ENCODE data around the gene KIRREL3.

KIRREL3 gene

GRCh38 chr11:127039591-127039990 is 39.0 kb upstream of the KIRREL3 start:
- H3K36me3 ChIP-seq (ENCODE audit: control insufficient read depth, insufficient read depth, low read length) = no peaks in the 10 kb centered on the region
- no peaks in the 10 kb centered on the region; the same call in 1 of the 2 replicates for H3K27me3 ChIP-seq (replicated peaks; ENCODE audit: control insufficient read depth, insufficient read depth, low read length)
- no peak for TF ChIP-seq CTCF (IDR thresholded peaks at IDR 0.05; ENCODE audit: insufficient read depth, low read length, poor library complexity, severe bottlenecking)
- no peak overlapping the region for H3K4me3 ChIP-seq (replicated peaks; ENCODE audit: low read depth, low read length)
- no peak for DNase-seq (ENCODE audit: extremely low read depth, insufficient read length)

DNA sequence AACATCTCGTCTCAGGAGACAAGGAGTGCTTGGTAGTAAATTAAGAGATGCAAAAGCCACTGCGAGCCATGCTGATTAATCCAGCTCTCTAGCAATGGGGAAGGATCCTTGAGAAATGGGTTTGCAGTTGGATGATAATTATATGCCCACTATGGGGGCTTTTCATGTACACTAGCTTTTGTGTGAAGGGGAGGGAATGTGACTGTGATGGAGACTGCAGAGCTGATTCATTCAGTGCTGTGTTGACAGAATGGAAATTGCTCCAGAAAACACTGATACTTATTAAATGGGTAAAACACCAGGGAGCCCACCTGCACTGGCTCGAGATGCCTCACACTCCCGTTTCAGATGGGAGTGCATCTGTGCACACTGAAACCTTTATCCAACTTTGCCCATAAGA is 37.0 kb upstream of the KIRREL3 start:
- no peak for TF ChIP-seq CTCF (IDR thresholded peaks at IDR 0.05; ENCODE audit: insufficient read depth, low read length, poor library complexity, severe bottlenecking)
- H3K36me3 ChIP-seq (ENCODE audit: control insufficient read depth, insufficient read depth, low read length) = no peaks in the 10 kb centered on the region
- H3K4me3 ChIP-seq (replicated peaks; ENCODE audit: low read depth, low read length) = no peak overlapping the region
- no peak for DNase-seq (ENCODE audit: extremely low read depth, insufficient read length)
- no peaks in the 10 kb centered on the region; the same call in 1 of the 2 replicates for H3K27me3 ChIP-seq (replicated peaks; ENCODE audit: control insufficient read depth, insufficient read depth, low read length)

DNA sequence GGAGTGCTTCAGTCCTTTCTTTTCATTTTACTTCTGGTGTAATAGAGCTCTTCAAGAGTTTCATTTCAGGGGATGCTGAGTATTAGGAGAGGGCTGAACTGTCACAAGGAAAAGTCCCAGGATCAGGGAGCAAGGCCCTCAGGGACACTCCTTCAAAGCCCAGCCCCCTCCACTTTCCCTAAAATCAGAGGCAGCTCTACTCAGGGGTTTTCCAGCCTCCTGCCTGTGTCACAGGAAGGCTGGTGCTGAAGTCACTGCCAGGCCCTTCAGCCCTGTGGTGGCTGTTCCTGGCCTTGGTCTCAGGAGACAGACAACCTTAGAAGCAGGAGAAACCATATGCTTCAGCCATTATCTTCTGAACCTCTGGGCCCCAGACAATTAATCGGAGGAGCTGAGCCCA is 36.4 kb upstream of the KIRREL3 start:
- Histone ChIP-seq H3K4me3 (replicated peaks; ENCODE audit: low read depth, low read length) (no peak overlapping the region), H3K27me3 (replicated peaks; ENCODE audit: control insufficient read depth, insufficient read depth, low read length) (no peaks in the 10 kb centered on the region; the same call in 1 of the 2 replicates), H3K36me3 (ENCODE audit: control insufficient read depth, insufficient read depth, low read length) (no peaks in the 10 kb centered on the region)
- DNase-seq (ENCODE audit: extremely low read depth, insufficient read length) = no peak
- TF ChIP-seq CTCF (IDR thresholded peaks at IDR 0.05; ENCODE audit: insufficient read depth, low read length, poor library complexity, severe bottlenecking) = no peak

GRCh38 chr11:127035824-127036223 is 35.3 kb upstream of the KIRREL3 start:
- no peaks in the 10 kb centered on the region; the same call in 1 of the 2 replicates for H3K27me3 ChIP-seq (replicated peaks; ENCODE audit: control insufficient read depth, insufficient read depth, low read length)
- H3K4me3 ChIP-seq (replicated peaks; ENCODE audit: low read depth, low read length) = no peak overlapping the region
- H3K36me3 ChIP-seq (ENCODE audit: control insufficient read depth, insufficient read depth, low read length) = no peaks in the 10 kb centered on the region
- DNase-seq (ENCODE audit: extremely low read depth, insufficient read length) = no peak
- no peak for TF ChIP-seq CTCF (IDR thresholded peaks at IDR 0.05; ENCODE audit: insufficient read depth, low read length, poor library complexity, severe bottlenecking)

DNA sequence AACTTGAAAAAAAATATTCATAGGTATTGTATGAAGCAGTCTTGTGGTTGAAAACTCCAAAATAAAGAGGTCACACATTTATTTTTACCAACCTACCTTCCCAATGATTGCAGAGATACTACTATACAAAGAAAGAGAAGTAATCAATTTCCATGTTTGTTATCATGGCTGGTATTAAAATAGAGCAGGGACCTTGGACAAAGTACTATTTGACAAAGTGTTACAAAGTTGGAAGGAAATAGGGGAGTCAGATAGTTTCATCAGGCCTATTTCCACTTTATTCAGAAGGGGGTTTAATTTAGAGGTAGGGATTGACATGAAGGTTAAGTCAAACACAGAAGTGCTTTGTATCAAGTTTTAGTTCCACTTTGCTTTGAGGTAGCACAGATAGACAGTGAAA is 34.4 kb upstream of the KIRREL3 start:
- no peak overlapping the region for H3K4me3 ChIP-seq (replicated peaks; ENCODE audit: low read depth, low read length)
- no peaks in the 10 kb centered on the region; the same call in 1 of the 2 replicates for H3K27me3 ChIP-seq (replicated peaks; ENCODE audit: control insufficient read depth, insufficient read depth, low read length)
- TF ChIP-seq CTCF (IDR thresholded peaks at IDR 0.05; ENCODE audit: insufficient read depth, low read length, poor library complexity, severe bottlenecking) = no peak
- H3K36me3 ChIP-seq (ENCODE audit: control insufficient read depth, insufficient read depth, low read length) = no peaks in the 10 kb centered on the region
- DNase-seq (ENCODE audit: extremely low read depth, insufficient read length) = no peak

DNA sequence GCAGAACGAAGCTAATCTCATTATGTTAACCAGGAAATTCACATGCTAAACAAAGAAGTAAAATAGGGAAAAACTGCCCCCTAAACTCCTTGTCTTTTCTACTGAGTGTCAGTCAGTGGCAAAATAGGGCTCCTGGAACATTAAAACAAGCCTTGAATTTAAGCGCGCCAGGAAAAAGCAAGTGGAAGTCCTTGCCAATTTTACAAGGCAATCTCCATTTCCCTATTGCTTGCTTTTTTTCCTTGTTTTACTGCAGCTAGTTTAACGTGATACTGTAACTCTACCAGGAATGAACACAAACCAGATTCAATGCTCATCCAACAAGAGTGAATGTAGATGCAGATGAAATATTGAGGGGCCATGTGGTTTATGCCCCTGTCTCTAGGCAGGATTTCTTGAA is 28.1 kb upstream of the KIRREL3 start:
- TF ChIP-seq CTCF (IDR thresholded peaks at IDR 0.05; ENCODE audit: insufficient read depth, low read length, poor library complexity, severe bottlenecking) = no peak
- H3K27me3 ChIP-seq (replicated peaks; ENCODE audit: control insufficient read depth, insufficient read depth, low read length) = no peaks in the 10 kb centered on the region; the same call in 1 of the 2 replicates

More for the DNA sequence above, 28.1 kb upstream of the KIRREL3 start:
- no peak for DNase-seq (ENCODE audit: extremely low read depth, insufficient read length)
- Histone ChIP-seq H3K36me3 (ENCODE audit: control insufficient read depth, insufficient read depth, low read length) (no peaks in the 10 kb centered on the region), H3K4me3 (replicated peaks; ENCODE audit: low read depth, low read length) (no peak overlapping the region)
